ENCODE data around the gene SPAG8. TPM values are rescaled to one million over a fixed set of nuclear protein-coding genes. Genes with fewer than 3 reads are reported as not detected.
A peak's percentile ranks its signal among the peaks of the same experiment; 100 is the strongest.

The SPAG8 gene
- total RNA-seq, 6 experiments from 2014 or later = 0.42 to 1.3 (median 0.80) TPM; not detected in 3

GRCh38 chr9:35791297-35791921 is 20.7 kb downstream of the SPAG8 start, which contains the start of gene NPR2:
Gene NPR2, plus strand, starts transcription at chr9:35791591. Its CDS starts 818 bp downstream, at chr9:35792409.
- peak within 1 kb of the TSS; percentile 42 to 62 (median 58) for H3K4me3 ChIP-seq
- intact Hi-C loops (cut with DNase I) = loop anchor here in 1 of 2 donors (10.0 kb wide), 1 partner anchor 93 kb away; no protein-coding TSS in a partner anchor
- peak; percentile 53 to 69 (median 65) for ATAC-seq

GRCh38 chr9:35790385-35791296 is 21.4 kb downstream of the SPAG8 start:
- no peaks in the 10 kb centered on the region for H3K36me3 ChIP-seq
- DNase-seq (peak in 2 of 3 donors; percentile 45 to 75), ATAC-seq (peak; percentile 85 to 90 (median 88))
- peak overlapping the region in 2 of 3 donors; percentile 14 to 27 for H3K27ac ChIP-seq
- peak overlapping the region in 2 of 3 donors; percentile 58 to 62 for H3K4me3 ChIP-seq
- H3K4me1 ChIP-seq = peaks cover 0 to 17% (median 0%) of the 10 kb centered on the region in 4 donors
- no peaks in the 10 kb centered on the region for H3K27me3 ChIP-seq
- whole genome bisulfite sequencing (ENCODE audit: insufficient coverage, low coverage, low lambda C conversion rate, missing lambda C conversion rate) = 43% methylated on average over 27 of the region's 37 CpGs
- intact Hi-C loops (cut with DNase I) = loop anchor here in 1 of 2 donors (10.0 kb wide), 1 partner anchor 94 kb away; no protein-coding TSS in a partner anchor
- TF ChIP-seq POLR2A (IDR thresholded peaks at IDR 0.05) (no peak), CTCF (IDR thresholded peaks at IDR 0.05) (peak; percentile 73 to 88 (median 80))
- H3K9me3 ChIP-seq = no peaks in the 10 kb centered on the region

More at GRCh38 chr9:35791297-35791921, 20.7 kb downstream of the SPAG8 start, which contains the start of gene NPR2:
- H3K9me3 ChIP-seq = no peaks in the 10 kb centered on the region
- no peaks in the 10 kb centered on the region for H3K27me3 ChIP-seq
- peaks cover 0 to 17% (median 0%) of the 10 kb centered on the region in 4 donors for H3K4me1 ChIP-seq
- H3K27ac ChIP-seq = peak within 1 kb of the TSS in 2 of 3 donors; percentile 27 to 53
- WGBS (ENCODE audit: insufficient coverage, low coverage, low lambda C conversion rate, missing lambda C conversion rate) = 0% methylated on average over 1 of the region's 64 CpGs
- H3K36me3 ChIP-seq = no peaks in the 10 kb centered on the region
- DNase-seq = peak in 1 of 3 donors; percentile 48
- TF ChIP-seq CTCF (IDR thresholded peaks at IDR 0.05) (no peak), POLR2A (IDR thresholded peaks at IDR 0.05) (no peak)

- ATAC-seq (no peak), DNase-seq (no peak)
- Histone ChIP-seq H3K4me3 (no peak overlapping the region), H3K4me1 (peaks cover 0 to 17% (median 0%) of the 10 kb centered on the region in 4 donors), H3K27ac (no peak overlapping the region), H3K9me3 (no peaks in the 10 kb centered on the region), H3K36me3 (no peaks in the 10 kb centered on the region), H3K27me3 (no peaks in the 10 kb centered on the region)
- TF ChIP-seq POLR2A (IDR thresholded peaks at IDR 0.05) = no peak
- no peak for TF ChIP-seq CTCF (IDR thresholded peaks at IDR 0.05)
- 28% methylated on average over 4 of the region's 4 CpGs for WGBS (ENCODE audit: insufficient coverage, low coverage, low lambda C conversion rate, missing lambda C conversion rate)
- intact Hi-C loops (cut with DNase I) = loop anchor here in 1 of 2 donors (10.0 kb wide), 1 partner anchor 95 kb away; no protein-coding TSS in a partner anchor
Measured at GRCh38 chr9:35790025-35790384, 22.1 kb downstream of the SPAG8 start.

- DNase-seq (no peak), ATAC-seq (no peak)
- Histone ChIP-seq H3K36me3 (no peaks in the 10 kb centered on the region), H3K27ac (no peak overlapping the region), H3K4me1 (peaks cover 0 to 17% (median 0%) of the 10 kb centered on the region in 4 donors), H3K27me3 (no peaks in the 10 kb centered on the region), H3K9me3 (no peaks in the 10 kb centered on the region), H3K4me3 (no peak overlapping the region)
- WGBS (ENCODE audit: insufficient coverage, low coverage, low lambda C conversion rate, missing lambda C conversion rate) = 100% methylated on average over 2 of the region's 2 CpGs
- TF ChIP-seq POLR2A (IDR thresholded peaks at IDR 0.05) = no peak
- no peak for TF ChIP-seq CTCF (IDR thresholded peaks at IDR 0.05)
- intact Hi-C loops (cut with DNase I) = no loop called here
Measured at GRCh38 chr9:35789541-35789940, 22.5 kb downstream of the SPAG8 start.

Measured in right lobe of liver (tissue), 6 donors.